Uterus (tissue), 4 donors: ENCODE data around the gene FBXO22. TPM values are rescaled to one million over a fixed set of nuclear protein-coding genes. Genes with fewer than 3 reads are reported as not detected.
"Not testable (repeated sequence)": the region's sequence is repeated elsewhere in the genome, so short reads cannot be mapped to it uniquely, and the experiment has no call there.

Source experiments
- DNase-seq, 2 donors: peaks; one replicate each; pipeline ENCODE4 v3.0.0-alpha.2; 2019 to 2020
- H3K27ac ChIP-seq, 2 donors: fragments of 200-600 bp; sonication (generic); 1 replicate in 1 of 2; 2 replicates in 1 of 2; pipeline ENCODE4 v1.5.1; 2016 to 2018
- H3K27me3 ChIP-seq, 2 donors: fragments of 200-600 bp; sonication (generic); one replicate each; pipeline ENCODE4 v1.5.1; 2018 to 2019; ENCODE audit warnings: control low read depth in 1 of 2
- H3K36me3 ChIP-seq, 2 donors: fragments of 200-600 bp; sonication (generic); one replicate each; pipeline ENCODE4 v1.5.1; 2019; ENCODE audit warnings: control low read depth in 1 of 2
- H3K4me1 ChIP-seq, 2 donors: fragments of 200-600 bp; sonication (generic); one replicate each; pipeline ENCODE4 v1.5.1; 2018 to 2019; ENCODE audit warnings: control low read depth in 1 of 2
- H3K4me3 ChIP-seq, 2 donors: fragments of 200-600 bp; sonication (generic); 1 replicate in 1 of 2; 2 replicates in 1 of 2; pipeline ENCODE4 v1.5.1; 2018 to 2019; ENCODE audit warnings: mild to moderate bottlenecking in 1 of 2
- H3K9me3 ChIP-seq, 2 donors: fragments of 200-600 bp; sonication (generic); one replicate each; pipeline ENCODE4 v1.5.1; 2019; ENCODE audit warnings: control low read depth in 1 of 2
- POLR2A ChIP-seq, 2 donors: fragments of 450-650 bp; IDR thresholded peaks; one replicate each; pipeline ENCODE4 v1.6.1; 2016; ENCODE audit warnings: antibody characterized with exemption in 2 of 2, mild to moderate bottlenecking in 1 of 2, moderate library complexity in 1 of 2
- intact Hi-C: fragments of 100-400 bp; cut with DNase I; formaldehyde crosslinking; loops from one replicate; pipeline ENCODE4 v1.15.1; 2023; ENCODE audit warnings: low total_unique reads
- total RNA-seq, 4 donors: library from RNA; depleted of rRNA in 3 of 4; stranded (reverse); fragments of >200 nt in 3 of 4; gene quantifications; one replicate each; pipeline versions ENCODE4 v1.1.0 to v1.2.4, GENCODE V29; 2014 to 2023
- TF ChIP-seq, protein P1 (sequence below), 4 experiments: fragments of 200-600 bp in 2 of 4; fragments of 450-650 bp in 2 of 4; sonication (generic) in 2 of 4; IDR thresholded peaks; one replicate each; pipeline ENCODE4 v1.5.1; 2016 to 2019; ENCODE audit warnings: antibody characterized with exemption in 4 of 4, mild to moderate bottlenecking in 2 of 4, moderate library complexity in 1 of 4
- donor health status: DM: yes; HTN: yes; CAD: no.

FBXO22 gene
- total RNA-seq, 4 donors from 2014 or later = 5.4 to 41.7 (median 17.9) TPM

DNA sequence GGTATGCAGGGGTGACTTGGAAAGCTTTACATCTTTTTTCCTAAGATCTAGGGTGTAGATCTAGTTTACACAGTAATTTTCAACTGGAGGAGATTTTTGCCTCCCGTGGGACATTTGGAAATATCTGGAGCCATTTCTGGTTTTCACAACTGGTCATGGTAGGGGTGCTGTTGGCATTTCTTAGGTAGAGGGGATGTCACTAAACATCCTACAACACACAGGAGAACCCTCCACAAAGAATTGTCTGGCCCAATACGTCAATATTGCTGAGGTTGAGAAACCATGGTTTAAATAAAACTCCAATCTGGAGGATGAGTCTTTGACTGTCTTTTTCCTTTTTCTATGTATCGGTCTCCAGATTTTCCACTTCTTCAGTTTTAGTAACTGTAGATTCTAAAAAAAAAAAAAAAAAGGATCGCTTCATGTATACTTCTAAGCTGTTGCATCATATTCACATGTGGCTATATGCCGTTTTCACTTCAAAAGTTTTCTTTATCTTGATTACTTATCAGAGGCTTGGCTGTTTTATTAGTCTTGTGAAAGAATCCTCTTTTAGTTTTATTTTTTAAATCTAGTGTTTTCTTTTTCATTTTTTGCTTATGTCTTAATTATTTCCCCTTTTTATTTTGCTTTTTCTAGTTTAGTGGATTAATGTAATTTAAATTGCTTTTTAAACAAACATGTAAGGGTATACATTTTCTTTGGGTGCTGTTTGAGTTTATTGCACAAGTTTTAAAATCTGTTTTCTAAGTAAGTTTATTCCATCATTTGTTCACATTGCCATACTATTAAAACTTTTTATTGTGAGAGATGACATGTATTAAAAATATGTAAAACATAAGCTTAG, 39.2 kb upstream of the FBXO22 start:
- no peaks in the 10 kb centered on the region for H3K4me1 ChIP-seq
- H3K36me3 ChIP-seq = no peaks in the 10 kb centered on the region
- no peak for DNase-seq
- TF ChIP-seq, protein P1, sequence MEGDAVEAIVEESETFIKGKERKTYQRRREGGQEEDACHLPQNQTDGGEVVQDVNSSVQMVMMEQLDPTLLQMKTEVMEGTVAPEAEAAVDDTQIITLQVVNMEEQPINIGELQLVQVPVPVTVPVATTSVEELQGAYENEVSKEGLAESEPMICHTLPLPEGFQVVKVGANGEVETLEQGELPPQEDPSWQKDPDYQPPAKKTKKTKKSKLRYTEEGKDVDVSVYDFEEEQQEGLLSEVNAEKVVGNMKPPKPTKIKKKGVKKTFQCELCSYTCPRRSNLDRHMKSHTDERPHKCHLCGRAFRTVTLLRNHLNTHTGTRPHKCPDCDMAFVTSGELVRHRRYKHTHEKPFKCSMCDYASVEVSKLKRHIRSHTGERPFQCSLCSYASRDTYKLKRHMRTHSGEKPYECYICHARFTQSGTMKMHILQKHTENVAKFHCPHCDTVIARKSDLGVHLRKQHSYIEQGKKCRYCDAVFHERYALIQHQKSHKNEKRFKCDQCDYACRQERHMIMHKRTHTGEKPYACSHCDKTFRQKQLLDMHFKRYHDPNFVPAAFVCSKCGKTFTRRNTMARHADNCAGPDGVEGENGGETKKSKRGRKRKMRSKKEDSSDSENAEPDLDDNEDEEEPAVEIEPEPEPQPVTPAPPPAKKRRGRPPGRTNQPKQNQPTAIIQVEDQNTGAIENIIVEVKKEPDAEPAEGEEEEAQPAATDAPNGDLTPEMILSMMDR (IDR thresholded peaks at IDR 0.05) = no peak
- TF ChIP-seq POLR2A (IDR thresholded peaks at IDR 0.05) = no peak
- intact Hi-C loops = no loop called here
- H3K4me3 ChIP-seq = no peak overlapping the region
- no peaks in the 10 kb centered on the region for H3K27me3 ChIP-seq
- no peaks in the 10 kb centered on the region for H3K9me3 ChIP-seq
- no peak overlapping the region for H3K27ac ChIP-seq

DNA sequence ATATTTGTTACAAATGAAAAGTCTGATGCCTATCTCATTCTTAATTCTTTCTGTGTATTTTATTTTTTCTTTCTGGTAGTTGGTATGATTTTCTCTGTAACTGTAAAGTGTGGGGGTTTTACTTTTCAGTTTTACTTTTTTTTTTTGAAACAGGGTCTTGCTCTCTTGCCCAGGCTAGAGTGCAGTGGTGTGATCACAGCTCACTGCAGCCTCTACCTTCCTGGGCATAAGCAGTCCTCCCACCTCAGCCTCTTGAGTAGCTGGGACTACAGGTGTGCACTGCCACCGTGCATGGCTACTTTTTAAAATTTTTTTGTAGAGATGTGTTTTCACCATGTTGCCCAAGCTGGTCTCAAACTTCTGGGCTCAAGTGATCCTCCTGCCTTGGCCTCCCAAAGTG, 37.6 kb upstream of the FBXO22 start:
- H3K4me1 ChIP-seq, intact Hi-C loops, H3K27ac ChIP-seq, H3K36me3 ChIP-seq, DNase-seq, H3K9me3 ChIP-seq, H3K4me3 ChIP-seq, H3K27me3 ChIP-seq: not testable (repeated sequence)

DNA sequence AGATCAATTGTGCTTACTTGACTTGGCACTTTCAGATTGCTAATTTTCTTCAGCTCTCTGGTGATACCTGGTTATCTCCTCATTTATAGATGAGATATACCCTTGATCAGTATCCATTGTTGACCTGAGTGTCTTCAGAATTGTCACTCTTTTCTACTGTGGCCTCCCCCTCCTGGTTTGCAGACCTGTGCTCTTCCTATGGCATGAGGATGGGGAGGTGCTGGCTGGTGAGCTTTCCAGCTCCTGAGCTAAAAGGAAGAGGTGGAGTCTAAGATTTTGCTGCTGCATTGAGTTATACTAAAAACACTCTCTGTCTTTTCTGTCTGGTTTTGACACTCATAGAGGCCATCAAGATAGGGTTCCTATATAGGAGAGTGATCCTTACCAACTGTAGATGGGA, 36.8 kb upstream of the FBXO22 start:
- Histone ChIP-seq H3K9me3 (no peaks in the 10 kb centered on the region), H3K27me3 (no peaks in the 10 kb centered on the region), H3K27ac (no peak overlapping the region), H3K4me1 (no peaks in the 10 kb centered on the region), H3K36me3 (no peaks in the 10 kb centered on the region), H3K4me3 (no peak overlapping the region)
- no peak for TF ChIP-seq POLR2A (IDR thresholded peaks at IDR 0.05)
- TF ChIP-seq, protein P1 (IDR thresholded peaks at IDR 0.05) = no peak
- intact Hi-C loops = no loop called here
- DNase-seq = no peak

DNA sequence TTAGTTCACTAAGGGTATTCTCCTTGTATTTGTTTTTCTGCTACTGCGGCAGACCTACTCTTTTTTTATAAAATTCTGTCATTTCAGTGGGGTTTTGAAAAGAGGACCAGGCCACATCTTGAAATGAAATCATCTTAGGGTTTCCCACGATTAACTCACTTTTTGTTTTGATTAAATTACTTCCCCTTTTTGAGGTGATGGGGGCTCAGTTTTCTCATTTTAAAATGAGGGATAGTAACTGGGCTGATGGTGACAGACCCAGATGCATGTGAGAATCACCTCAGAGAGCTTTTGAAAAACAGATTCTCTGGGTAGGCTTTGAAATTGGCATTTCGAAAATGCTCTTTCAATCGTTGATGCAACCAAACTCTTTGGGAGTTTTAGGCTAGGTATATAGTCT, 36.2 kb upstream of the FBXO22 start:
- Histone ChIP-seq H3K27ac (no peak overlapping the region), H3K4me1 (no peaks in the 10 kb centered on the region), H3K4me3 (no peak overlapping the region), H3K9me3 (no peaks in the 10 kb centered on the region), H3K27me3 (no peaks in the 10 kb centered on the region), H3K36me3 (no peaks in the 10 kb centered on the region)
- no peak for DNase-seq
- TF ChIP-seq, protein P1 (IDR thresholded peaks at IDR 0.05) = no peak
- intact Hi-C loops = no loop called here

DNA sequence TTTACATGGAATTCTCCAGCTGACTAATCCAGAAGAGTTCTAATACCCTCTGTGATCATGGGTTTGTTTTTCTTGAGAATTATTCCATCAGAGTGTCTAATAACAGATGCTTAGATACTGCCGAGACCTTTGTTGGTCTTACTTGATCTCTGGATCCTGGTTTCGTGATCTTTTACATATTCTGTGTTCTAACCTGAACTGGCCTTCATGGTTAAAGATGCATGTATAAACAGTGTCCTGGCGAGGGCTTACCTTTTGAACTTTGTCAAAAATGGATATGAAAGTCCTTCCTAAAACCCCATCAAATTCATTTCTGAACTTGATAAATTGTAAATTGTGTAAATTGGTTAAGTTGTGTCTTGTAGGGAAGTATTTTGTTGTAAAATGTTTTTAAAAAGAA, 35.7 kb upstream of the FBXO22 start:
- TF ChIP-seq POLR2A (IDR thresholded peaks at IDR 0.05) = no peak
- TF ChIP-seq, protein P1 (IDR thresholded peaks at IDR 0.05) = no peak
- no peaks in the 10 kb centered on the region for H3K4me1 ChIP-seq
- intact Hi-C loops = no loop called here
- no peaks in the 10 kb centered on the region for H3K36me3 ChIP-seq
- no peaks in the 10 kb centered on the region for H3K27me3 ChIP-seq
- no peaks in the 10 kb centered on the region for H3K9me3 ChIP-seq
- no peak for DNase-seq
- H3K4me3 ChIP-seq = no peak overlapping the region
- H3K27ac ChIP-seq = no peak overlapping the region
